ENCODE data around the gene SLC35A5. TPM values are rescaled to one million over a fixed set of nuclear protein-coding genes. Genes with fewer than 3 reads are reported as not detected.
"Not testable (repeated sequence)": the region's sequence is repeated elsewhere in the genome, so short reads cannot be mapped to it uniquely, and the experiment has no call there.

Gene SLC35A5
- total and polyA plus RNA-seq, 2 of the 13 experiments (the other 11 are each of a cell fraction or from before 2014, with no cell fraction given) = 15.5 to 26.5 TPM

DNA sequence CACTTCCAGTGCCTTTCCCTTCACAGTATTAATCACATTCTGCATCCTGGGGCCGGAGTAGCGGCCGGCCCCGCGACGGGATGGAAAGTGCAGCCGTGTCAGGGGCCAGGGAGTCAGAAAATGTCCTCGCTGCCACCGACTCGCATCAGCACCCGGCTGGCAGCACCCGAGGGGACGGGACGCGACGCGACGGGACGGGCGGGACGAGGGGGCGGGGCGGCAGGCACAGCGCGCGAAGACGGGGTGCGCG, 436 bp upstream of the SLC35A5 start (continued):
- TF ChIP-seq MBD4 (IDR thresholded peaks at IDR 0.05; ENCODE audit: borderline replicate concordance, low read length) (no peak), ZNF598 (CRISPR knock-in tag; IDR thresholded peaks at IDR 0.05; ENCODE audit: borderline replicate concordance) (peak; percentile 8; the same call in 1 of the 2 replicates), ZNF318 (CRISPR knock-in tag; IDR thresholded peaks at IDR 0.05) (no peak; the same call in 1 of the 2 replicates), MED8 (CRISPR knock-in tag; IDR thresholded peaks at IDR 0.05; ENCODE audit: insufficient replicate concordance) (peak; percentile 12), MBNL3 (CRISPR knock-in tag; conservative IDR thresholded peaks at IDR 0.05) (no peak), ZNF367 (CRISPR knock-in tag; IDR thresholded peaks at IDR 0.05; ENCODE audit: borderline replicate concordance) (no peak), ZBTB38 (CRISPR knock-in tag; IDR thresholded peaks at IDR 0.05) (no peak), ASH2L (IDR thresholded peaks at IDR 0.05; ENCODE audit: insufficient read length, low read depth, low read length) (peak; percentile 80), ZC3H13 (CRISPR knock-in tag; IDR thresholded peaks at IDR 0.05) (peak; percentile 80; the same call in 1 of the 2 replicates)
- TF ChIP-seq, protein P1, sequence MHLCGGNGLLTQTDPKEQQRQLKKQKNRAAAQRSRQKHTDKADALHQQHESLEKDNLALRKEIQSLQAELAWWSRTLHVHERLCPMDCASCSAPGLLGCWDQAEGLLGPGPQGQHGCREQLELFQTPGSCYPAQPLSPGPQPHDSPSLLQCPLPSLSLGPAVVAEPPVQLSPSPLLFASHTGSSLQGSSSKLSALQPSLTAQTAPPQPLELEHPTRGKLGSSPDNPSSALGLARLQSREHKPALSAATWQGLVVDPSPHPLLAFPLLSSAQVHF (CRISPR knock-in tag; IDR thresholded peaks at IDR 0.05) = peak; percentile 65; the same call in 1 of the 2 replicates

GRCh38 chr3:112564247-112564939, 2.5 kb downstream of the SLC35A5 start:
- peaks cover 21% of the 10 kb centered on the region for H3K79me2 ChIP-seq (ENCODE audit: insufficient read depth, low read length)
- H3K4me3 ChIP-seq (replicated peaks in 1 of 3; ENCODE audit: insufficient read depth in 1 of 3, low read depth in 2 of 3, low read length in 3 of 3); H2AFZ ChIP-seq (ENCODE audit: low read length); POLR2A ChIA-PET; in situ Hi-C loops (cut with HindIII; ENCODE audit: extremely low pct_ligation_motif_present, low pct_unique_long_range_greater_than_20kb); H3K36me3 ChIP-seq (replicated peaks in 1 of 2; ENCODE audit: control insufficient read depth in 1 of 2, insufficient read depth in 2 of 2, low read length in 2 of 2); DNase-seq (ENCODE audit: low spot score); intact Hi-C loops (cut with micrococcal nuclease; ENCODE audit: unreplicated experiment); H3K9ac ChIP-seq (ENCODE audit: insufficient read depth, low read depth, low read length); FAIRE-seq; H4K20me1 ChIP-seq (ENCODE audit: insufficient read depth, low read length); H3K27ac ChIP-seq (ENCODE audit: extremely low read length, insufficient read depth, low read length); H3K27me3 ChIP-seq (ENCODE audit: control insufficient read depth in 1 of 2, insufficient read depth in 2 of 2, low read length in 2 of 2); H3K4me1 ChIP-seq (ENCODE audit: insufficient read depth, low read length); BruUV-seq (replicated peaks); H3K4me2 ChIP-seq (ENCODE audit: low read depth, low read length); CTCF ChIA-PET (ENCODE audit: low intra/inter-chr PET ratio, low total read pairs); H3K9me3 ChIP-seq (ENCODE audit: low read length); ATAC-seq: not testable (repeated sequence)
- 96% methylated on average over 11 of the region's 15 CpGs for WGBS (ENCODE audit: low lambda C conversion rate)

Measured in HepG2 (cell line).